Activated gamma-delta T cell treated with anti-CD3 and anti-CD28 coated beads, Interleukin-2, amount 50 U/mL, for 16 hours (primary cell): Measurements from ENCODE around the gene ANKRD52.
"Not testable (repeated sequence)": the region's sequence is repeated elsewhere in the genome, so short reads cannot be mapped to it uniquely, and the experiment has no call there.

Experiments used
- DNase-seq: peaks from one replicate; pipeline ENCODE4 v3.0.0-alpha.2; 2020; ENCODE audit warnings: low read depth

Gene ANKRD52

DNA sequence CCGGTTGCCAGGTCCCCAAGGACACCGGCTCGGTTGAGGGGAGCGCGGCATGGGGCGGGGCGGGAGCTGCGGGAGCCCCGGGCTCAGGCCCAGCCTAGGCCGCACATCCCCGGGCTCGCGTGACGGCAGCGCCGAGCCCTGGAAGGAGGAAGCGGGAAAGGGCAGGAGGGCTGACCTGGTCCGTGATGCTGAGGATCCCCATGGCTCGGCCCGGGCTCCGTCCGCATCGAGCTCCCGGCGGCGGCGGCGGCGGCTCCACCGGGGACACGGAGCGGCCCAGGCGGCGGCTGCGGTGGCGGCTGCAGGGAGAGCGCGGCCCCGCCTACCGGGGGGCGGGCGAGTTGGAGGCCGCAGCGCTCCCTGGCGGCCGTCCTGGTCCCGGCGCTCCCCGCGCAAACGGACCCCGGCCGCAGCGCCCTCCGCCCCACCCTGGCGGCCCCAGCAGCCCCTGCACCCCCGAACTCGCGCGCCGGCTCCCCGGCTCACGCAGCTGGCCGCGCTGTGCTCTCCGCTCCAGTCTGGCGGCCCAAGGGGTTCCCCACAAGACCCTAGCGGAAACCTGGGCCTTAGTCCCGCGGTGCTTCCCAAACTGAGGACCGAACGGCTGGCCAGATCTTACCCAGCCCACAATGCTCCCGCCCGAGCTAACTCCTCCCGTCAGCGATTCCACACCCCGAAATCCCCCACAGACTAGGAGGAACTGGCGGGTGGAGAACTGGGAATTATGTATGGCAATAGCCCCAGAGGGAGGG is at the start of gene ANKRD52:
TSS of gene ANKRD52 (minus strand) at position 317 of the 752 bp plus-strand sequence. CDS start at position 202, 115 bp downstream.
- peak; percentile 71 for DNase-seq

DNA sequence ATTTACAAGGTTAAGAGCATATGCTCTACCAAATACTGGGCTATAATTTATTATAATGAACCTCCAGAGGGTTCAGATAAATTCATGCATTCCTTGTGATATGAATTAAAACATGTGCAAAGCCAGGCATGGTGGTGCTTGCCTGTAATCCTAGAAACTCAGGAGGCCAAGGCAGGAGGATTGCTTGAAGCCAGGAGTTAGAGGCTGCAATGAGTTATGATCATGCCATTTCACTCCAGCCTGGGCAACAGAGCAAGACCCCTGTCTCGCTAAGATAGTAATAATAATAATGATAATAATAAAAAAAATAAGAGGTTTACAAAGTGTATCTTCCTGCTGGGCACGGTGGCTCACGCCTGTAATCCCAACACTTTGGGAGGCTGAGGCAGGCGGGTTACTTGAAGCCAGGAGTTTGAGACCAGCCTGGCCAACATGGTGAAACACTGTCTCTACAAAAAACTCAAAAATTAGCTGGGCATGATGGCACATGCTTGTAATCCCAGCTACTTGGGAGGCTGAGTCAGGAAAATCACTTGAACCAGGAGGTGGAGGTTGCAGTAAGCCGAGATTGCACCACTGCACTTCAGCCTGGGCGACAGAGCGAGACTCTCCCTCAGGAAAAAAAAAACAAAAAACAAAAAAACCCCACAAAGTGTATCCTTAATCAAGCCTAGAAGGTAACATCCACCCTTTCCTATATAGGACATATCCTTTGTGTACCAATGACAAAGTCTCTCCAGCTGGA is 49.2 kb upstream of the ANKRD52 start:
- no peak for DNase-seq

DNA sequence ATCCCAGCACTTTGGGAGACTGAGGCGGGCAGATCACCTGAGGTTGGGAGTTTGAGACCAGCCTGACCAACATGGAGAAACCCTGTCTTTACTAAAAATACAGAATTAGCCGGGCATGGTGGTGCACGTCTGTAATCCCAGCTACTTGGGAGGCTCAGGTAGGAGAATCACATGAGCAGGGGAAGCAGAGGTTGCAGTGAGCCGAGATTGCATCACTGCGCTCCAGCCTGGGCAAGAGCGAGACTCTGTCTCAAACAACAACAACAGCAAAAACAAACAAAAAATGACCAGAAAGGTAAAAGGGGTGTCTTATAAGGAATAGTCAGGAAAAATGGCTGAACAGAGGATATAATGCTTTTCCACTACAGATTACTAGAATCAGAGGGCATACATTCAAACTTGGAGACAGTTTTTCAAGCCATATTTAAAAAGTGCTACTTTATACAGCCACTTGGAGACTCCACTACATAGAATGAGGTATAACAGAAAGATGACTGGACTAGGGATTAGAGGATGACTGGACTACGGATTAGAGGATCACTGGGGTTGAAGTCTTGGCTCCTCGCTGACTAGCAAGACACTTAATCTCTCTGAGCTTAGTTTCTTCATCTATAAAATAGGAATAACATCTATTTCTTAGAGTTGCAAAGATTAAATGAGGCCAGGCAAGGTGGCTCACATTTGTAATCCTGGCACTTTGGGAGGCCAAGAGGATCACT is 46.8 kb upstream of the ANKRD52 start:
- DNase-seq: no peak

DNA sequence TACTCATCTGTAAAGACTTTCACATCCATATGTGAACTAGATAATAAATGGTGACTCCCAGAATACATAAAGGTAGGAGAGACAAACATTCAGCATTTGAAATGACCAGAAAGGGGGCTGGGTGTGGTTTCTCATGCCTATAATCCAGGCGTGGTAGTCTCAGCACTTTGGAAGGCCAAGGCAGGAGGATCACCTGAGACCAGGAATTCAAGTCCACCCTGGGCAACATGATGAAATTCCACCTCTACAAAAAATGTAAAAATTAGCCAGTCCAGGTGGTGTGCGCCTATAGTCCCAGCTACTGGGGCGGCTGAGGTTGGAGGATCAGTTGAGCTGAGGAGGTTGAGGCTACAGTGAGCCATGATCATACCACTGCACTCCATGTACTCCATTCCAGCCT is 46.1 kb upstream of the ANKRD52 start:
- DNase-seq: no peak

DNA sequence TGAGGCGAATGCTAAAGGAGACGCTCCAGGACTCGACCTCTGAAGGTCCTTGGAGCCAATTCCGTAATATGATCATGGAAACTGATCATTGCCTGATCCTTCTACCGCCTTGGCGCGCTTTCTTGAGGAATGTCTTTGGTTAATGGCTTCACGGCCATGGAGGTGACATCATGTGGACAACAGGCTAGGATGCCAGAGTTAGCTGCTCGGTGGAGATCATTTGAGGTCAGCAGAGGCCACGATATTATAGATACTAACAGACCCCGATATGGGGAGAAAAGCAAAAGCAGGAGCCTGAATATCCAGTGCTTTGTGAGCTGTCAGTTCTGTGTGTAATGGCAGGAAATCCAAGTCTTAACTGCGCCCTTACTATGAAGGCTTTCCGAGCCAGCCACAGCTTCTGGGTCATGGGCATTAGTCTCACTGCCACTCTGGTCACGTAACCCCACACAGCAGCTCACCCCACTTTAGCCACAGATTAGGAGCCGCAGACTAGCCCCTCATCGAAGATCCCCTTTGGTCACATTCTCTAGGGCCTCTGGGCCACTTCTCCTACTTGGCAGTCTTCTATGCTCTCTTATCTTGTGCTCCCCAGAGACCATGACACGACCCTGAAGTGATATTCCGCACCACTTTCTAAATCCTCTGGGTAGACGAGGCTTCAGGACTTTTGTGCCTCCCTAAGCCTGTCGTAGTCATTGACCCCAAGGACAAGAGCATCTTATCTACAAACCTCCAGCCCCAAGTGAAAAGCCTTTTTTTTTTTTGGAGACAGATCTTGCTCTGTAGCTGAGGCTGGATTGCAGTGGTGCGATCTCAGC is 42.7 kb upstream of the ANKRD52 start:
- DNase-seq: no peak

DNA sequence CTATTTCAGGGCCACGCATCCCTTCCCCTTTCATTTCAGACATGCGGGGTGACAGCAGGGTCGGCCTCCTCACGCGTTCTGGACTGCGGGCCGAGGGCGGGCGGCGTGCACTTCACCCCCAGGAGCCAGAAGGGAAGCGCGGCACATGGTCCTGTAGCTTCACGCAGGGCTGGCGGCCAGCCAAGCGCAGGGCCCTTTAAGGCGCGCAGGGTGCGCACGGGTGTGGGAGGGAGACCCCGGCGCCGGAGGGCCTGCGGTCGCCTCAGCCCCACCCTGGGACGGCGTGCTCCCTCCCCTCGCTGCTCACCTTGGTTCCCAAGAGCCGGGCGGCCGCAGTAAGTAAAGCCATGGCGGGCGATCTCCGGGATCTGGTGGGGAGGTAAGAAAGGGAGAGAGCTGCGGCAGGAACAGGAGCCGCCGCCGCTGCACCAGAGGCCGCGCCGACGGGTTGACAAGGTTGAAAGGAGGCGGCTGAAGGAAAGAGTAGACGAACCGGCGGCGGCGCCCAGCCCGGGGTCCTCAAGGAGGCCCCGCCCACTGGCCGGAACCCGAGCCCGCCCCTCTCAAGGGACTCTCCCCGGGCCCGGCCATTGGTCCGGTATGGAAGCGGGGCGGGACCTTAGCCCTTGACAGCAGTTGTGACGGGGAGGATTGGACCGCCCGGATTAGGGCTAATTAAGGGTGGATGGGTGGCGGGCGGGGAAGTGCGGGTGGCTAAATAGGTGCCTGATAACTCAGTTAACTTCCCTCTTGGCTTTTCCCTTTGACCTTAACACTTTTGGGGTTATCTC is 41.9 kb upstream of the ANKRD52 start, which contains the start of gene CS:
TSS of gene CS (minus strand) at position 478 of the 791 bp plus-strand sequence. CDS start at position 349, 129 bp downstream.
- peak; percentile 98 for DNase-seq

DNA sequence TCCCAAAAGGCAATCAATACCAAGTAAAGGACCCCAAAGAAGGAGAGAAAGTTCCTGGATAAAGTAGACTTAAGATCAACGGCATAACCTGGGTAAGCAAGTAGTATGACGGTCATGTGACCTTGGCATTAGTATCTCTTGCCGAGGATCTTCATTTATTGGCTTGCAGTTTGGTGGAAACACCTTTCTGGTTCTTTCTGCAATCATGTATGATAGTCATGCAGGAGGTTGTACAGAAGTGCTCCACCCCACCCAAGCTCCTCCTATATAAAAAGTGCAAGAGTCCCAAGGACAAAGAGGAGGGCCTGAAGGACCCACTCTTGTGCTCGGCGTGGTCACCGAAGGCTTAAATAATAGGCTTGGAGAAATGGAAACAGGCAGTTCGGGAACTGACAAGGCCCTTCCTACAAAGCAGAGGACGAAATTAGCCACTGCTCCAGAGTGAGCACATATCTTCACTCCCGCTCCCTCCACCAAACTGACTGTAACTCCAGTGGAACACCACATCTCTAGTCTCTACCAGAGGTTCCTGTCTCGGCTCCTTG is 41.2 kb upstream of the ANKRD52 start:
- DNase-seq: no peak

DNA sequence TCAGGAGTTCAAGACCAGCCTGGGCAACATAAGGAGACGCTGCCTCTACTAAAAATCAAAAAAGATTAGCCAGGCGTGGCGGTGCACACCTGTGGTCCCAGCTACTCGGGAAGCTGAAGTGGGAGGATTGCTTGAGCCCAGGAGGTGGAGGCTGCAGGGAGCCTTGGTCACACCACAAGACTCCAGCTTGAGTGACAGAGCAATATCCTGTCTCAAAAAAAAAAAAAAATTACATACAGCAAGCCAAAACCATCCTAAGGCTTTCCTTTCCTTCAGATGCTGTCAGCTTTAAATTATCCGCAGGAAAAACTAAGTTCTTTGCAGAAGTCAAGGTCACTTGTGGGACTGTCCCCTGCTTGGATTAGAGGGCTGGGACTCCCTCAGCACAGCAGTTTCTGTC is 40.6 kb upstream of the ANKRD52 start:
- DNase-seq: no peak

DNA sequence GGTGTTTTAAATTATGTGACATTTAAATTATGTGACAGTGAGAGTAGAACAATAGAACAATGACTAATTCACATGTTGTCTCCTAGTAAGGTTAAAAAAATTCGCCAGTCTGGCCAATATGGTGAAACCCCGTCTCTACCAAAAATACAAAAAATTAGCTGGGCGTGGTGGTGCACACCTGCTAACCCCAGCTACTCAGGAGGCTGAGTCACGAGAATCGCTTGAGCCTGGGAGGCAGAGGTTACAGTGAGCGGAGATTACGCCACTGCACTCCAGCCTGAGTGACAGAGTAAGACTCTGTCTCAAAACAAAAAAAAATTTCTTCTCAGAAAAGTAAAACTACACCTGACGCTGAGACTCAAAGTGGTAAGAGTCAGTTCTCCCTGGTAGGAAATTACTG is 39.2 kb upstream of the ANKRD52 start:
- no peak for DNase-seq

DNA sequence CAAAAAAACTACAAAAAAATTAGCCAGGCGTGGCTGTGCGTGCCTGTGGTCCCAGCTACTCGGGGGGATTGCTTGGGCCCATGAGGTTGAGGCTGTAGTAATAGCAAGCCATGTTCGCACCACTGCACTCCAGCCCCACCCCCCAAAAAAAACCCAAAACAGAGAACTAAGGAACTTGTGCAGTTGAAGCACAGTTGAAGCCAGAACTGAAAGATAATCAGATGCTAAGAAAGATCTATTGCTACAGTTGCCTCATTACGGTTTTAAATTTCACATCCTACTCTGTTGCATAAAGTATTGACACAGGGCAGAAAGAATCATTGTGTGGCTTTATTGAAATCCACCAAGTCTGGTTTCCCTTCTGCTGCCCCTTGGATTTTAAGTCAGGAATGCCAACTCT is 38.1 kb upstream of the ANKRD52 start:
- DNase-seq: no peak

DNA sequence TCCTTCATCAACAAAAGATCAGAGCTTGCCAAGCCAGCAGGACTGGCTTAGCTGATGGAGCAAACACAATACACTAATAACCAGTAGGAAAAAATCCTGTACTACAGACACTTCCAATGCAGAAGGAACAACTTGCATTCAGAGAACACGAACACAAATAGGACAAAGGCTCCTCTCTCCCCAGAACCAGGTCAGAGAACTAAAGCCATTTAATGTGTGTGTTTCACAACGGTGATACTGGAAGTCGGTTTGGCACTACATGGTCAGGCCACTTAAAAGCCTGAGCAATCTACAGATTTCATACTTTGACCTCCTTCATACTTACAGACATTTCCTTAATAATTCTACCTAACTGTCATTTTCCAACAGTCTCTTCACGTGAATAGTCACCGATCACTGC is 35.6 kb upstream of the ANKRD52 start:
- no peak for DNase-seq

DNA sequence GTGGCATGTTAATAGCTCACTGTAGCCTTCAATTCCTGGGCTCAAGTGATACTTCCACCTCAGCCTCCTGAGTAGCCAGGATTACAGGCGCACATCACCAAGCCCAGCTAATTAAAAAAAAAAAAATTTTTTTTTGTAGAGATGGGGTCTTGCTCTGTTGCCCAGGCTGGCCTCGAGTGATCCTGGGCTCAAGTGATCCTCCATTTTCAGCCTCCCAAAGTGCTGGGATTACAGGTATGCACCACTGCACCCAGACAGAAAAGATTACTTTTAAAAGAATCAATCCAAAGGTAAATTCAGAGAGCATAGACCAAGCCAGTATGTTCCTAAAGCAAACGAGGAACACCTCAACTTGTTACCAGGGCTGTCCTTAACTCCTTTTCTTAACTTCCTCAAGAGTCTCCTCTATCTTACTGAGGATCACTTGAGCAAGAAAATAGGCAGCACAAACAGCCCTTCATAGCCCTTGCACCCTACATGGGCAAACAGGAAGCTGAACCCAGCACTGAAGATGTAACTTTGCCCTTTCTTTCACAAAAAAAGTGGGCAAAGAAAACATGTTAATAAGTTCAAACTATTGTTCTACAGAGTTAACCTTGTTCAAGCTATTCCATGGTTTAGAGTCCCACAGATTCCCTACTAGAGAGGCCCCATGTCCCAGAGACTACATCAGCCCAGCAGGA is 30.7 kb upstream of the ANKRD52 start:
- no peak for DNase-seq

DNA sequence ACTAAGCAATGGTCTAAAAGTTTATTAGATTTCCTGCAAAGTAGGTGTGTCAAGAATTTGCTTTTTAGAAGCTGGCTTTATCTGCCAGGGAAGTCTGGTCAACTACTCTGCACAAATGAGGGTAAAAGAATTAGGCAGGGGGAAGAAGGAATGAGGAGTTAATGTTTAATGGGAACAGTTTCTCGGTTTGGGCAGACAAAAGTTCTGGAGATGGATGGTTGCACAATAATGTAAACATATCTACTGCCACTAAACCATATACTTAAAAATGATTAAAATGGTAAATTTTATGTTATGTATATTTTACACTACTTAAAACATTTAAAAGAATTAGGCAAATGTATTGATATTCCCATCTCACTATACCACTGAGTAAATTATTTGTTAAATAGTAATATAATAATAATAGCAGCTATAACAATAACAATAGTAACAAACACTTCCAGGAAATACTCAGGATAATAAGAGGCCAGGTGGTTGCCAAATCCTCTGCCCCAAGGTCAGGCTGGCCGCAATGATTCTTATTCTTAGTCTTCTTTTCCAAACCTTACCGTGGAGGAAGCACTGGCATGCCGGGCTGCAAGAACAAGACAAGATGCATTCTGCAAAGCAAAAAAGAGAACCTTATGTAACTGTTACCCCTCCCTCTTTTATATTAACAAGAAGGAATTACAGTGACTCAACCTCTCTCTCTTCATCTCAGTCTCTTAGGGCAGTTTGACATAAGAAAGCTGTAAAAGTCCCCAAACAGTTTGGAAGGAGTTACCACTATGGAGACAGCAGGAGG is 28.1 kb upstream of the ANKRD52 start:
- no peak for DNase-seq

DNA sequence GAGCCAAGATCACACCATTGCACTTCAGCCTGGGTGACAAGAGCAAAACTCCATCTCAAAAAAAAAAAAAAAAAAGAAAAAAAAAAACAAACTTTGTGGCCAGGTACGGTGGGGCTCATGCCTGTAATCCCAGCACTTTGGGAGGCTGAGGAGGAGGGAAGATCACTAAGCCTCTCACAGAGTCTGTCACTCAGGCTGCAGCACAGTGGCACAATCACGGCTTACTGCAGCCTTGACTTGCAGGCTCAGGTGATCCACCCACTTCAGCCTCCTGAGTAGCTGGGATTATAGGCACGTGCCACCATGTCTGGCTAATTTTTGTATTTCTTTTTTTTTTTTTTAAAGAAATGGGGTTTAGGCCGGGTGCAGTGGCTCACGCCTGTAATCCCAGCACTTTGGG is 26.1 kb upstream of the ANKRD52 start:
- not testable (repeated sequence) for DNase-seq

DNA sequence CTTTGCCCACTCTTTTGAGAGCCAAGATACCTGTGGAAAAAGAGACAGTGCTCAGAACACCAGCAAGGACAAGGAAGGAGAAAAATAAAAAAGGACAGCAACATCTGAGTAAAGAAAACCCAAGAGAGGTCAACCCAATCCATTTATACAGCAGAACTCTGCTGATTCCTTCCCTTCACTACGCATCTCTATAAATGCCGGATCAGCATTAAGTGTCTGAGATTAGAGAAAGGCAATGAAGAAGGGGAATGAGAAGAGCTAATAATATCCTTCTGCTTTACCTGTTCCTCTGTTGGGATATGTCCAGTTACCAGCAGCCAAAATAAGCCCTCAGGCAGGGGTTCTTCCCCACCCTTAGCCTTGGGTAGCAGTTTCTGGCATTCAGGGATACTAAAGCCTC is 24.4 kb upstream of the ANKRD52 start:
- no peak for DNase-seq

DNA sequence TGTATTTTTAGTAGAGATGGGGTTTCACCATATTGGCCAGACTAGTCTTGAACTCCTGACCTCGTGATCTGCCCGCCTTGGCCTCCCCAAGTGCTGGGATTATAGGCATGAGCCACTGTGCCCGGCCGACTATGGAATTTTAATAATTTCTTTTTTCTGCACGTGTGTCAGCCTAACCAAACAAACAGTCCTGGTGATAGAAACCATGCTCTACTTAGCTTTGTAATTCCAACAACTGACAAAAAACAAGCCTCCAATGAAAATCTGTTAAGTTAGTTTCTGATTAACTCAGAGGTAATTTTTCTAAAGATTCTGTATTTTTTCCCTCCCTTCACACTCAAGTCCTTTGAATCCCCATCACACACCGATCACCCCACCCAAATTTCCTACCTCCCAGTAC is 23.8 kb upstream of the ANKRD52 start:
- DNase-seq: no peak

DNA sequence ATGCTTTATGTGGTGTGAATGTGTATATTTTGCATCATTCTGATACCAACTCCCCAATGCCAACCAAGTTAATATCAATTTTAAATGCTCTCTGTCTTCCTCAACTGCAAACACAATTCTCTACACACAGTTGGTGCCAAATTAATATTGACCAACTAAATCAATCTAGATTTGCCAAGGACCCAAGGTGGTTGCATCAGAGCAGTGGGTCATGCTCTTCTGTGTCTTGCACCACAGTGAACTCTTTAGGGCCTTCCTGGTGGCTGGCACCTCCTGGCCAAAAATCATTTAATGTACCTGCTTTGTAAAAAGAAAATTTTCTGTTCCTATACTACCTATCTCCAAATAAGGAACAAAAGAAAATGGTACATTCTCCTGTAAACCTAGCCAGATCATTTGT is 22.7 kb upstream of the ANKRD52 start:
- DNase-seq: no peak

DNA sequence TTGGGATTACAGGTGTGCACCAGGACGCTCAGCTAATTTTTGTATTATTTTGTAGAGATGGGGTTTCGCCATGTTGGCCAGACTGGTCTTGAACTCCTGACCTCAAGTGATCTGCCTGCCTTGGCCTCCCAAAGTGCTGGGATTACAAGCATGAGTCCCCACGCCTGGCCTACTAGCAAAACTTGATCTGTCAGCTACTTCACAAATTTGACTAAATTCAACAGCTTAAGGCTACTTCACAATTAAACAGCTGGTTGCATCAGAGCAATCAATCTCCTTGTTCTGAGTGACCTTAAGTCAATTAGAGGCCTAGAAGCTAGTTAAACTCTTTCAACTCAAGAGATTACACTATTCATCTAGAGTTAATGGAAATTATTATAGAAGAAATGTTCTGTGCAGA is 20.7 kb upstream of the ANKRD52 start:
- DNase-seq: no peak

DNA sequence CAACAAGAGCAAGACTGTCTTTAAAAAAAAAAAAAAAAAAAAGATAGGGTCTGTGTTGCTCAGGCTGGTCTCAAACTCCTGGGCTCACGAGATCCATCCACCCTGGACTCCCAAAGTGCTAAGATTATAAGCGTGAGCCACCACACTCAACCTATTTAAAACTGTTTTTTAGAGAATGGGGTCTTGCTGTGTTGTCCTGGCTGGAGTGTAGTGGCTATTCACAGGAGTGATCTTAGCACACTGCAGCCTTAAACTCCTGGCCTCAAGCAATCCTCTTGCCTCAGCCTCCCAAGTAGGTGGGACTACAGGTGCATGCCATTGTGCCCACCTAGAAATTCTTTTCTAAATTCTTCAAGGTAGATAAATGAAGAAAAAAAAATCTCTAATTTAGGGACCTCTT is 16.1 kb upstream of the ANKRD52 start:
- no peak for DNase-seq
